ENCODE data around the gene SLC2A4RG. TPM values are rescaled to one million over a fixed set of nuclear protein-coding genes. Genes with fewer than 3 reads are reported as not detected.

The SLC2A4RG gene
- total and polyA plus RNA-seq, 2 of the 13 experiments (the other 11 are each of a cell fraction or from before 2014, with no cell fraction given) = 91.4 to 95.9 TPM

- TF ChIP-seq ZNF367 (CRISPR knock-in tag; IDR thresholded peaks at IDR 0.05; ENCODE audit: borderline replicate concordance) = no peak
- no peak for TF ChIP-seq CREB3 (CRISPR knock-in tag; IDR thresholded peaks at IDR 0.05)
- TF ChIP-seq FOXP4 (CRISPR knock-in tag; IDR thresholded peaks at IDR 0.05) = no peak
- TF ChIP-seq ZSCAN30 (CRISPR knock-in tag; IDR thresholded peaks at IDR 0.05) = no peak
- no peak for TF ChIP-seq ZKSCAN5 (CRISPR knock-in tag; IDR thresholded peaks at IDR 0.05)
- TF ChIP-seq TFE3 (CRISPR knock-in tag; IDR thresholded peaks at IDR 0.05) = no peak
- 0 out of 2 replicates have a peak, but pooled peaks have one; percentile 8 for TF ChIP-seq ZNF549 (CRISPR knock-in tag; IDR thresholded peaks at IDR 0.05)
- TF ChIP-seq ZNF772 (CRISPR knock-in tag; IDR thresholded peaks at IDR 0.05) = peak; percentile 82; the same call in 1 of the 2 replicates
- 0 out of 2 replicates have a peak, but pooled peaks have one; percentile 17 for TF ChIP-seq IRX3 (CRISPR knock-in tag; IDR thresholded peaks at IDR 0.05; ENCODE audit: borderline replicate concordance, low read depth)
- TF ChIP-seq GFI1 (CRISPR knock-in tag; IDR thresholded peaks at IDR 0.05; ENCODE audit: borderline replicate concordance) = no peak
- no peak for TF ChIP-seq LRRFIP1 (CRISPR knock-in tag; conservative IDR thresholded peaks at IDR 0.05)
- TF ChIP-seq ZNF609 (CRISPR knock-in tag; IDR thresholded peaks at IDR 0.05; ENCODE audit: borderline replicate concordance) = no peak
- TF ChIP-seq TBL1XR1 (IDR thresholded peaks at IDR 0.05; ENCODE audit: borderline replicate concordance, low read length, partially characterized antibody) = no peak
- TF ChIP-seq ZNF597 (CRISPR knock-in tag; IDR thresholded peaks at IDR 0.05) = 0 out of 2 replicates have a peak, but pooled peaks have one; percentile 32
Observed at GRCh38 chr20:63736893-63737694, 2.5 kb upstream of the SLC2A4RG start (continued).

All from HepG2 (cell line).